HG02981 (cell line): Measurements from ENCODE around the gene DNM2.
A peak's percentile ranks its signal among the peaks of the same experiment; 100 is the strongest.

ENCODE experiments used
- ATAC-seq: cut with Tn5 transposase; IDR thresholded peaks from one replicate; pipeline ENCODE4 v1.9.1; 2021; ENCODE audit warnings: mild to moderate bottlenecking, moderate library complexity; ENCODE audit not compliant: unreplicated experiment

The DNM2 gene

DNA sequence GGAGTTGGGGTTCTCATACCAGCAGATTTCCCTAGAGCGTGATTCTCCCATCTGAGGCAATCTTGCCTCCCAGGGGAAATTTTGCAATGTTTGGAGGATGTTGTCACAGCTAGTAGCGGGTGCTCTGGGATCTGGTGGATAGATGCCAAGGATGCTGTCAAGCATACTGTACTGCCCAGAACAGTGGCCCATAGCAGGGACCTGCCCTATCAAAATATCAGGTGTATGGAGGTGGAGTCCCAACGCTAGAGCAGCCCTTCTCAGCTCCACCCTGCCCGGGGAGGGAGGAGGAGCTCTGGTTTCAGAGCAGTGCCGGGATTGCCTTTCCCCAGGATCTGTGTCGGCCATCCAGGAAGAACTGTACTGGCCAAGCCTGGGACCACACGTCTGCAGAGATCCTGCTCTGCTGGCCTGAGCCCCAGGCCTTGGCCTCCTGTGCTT is 27.5 kb upstream of the DNM2 start:
- ATAC-seq, result no peak

DNA sequence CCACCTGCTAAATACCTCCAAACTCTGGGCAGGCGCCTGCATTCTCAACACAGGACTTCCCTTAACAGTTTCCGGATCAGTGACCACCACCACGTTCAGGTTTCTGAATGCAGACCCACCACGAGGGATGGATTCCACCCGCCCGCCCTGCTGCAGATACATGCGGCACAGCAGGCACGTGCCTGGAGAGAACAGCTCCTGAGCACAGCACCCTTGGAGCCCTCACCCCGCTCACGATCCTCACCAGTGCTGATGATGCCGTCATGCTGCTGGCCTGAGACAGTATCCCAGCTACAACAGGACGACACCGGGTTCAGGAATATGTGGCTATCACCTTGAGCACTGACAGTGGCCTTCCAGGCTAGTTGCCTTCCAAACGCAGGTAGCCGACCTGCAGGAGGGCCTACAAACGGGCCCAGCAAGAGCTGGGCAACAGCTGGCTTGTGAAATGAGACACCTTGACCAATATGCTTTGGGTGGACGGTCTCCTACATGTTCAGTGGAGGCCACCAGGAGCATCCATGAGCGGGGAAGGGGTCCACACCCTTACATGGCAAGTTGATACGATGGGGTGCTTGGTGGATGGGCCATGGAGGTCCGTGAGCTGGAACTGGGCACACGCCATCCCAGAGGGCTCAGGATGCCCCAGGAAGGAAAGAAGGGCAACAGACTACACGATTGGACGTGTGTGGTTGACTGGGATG is 26.5 kb upstream of the DNM2 start:
- no peak for ATAC-seq

DNA sequence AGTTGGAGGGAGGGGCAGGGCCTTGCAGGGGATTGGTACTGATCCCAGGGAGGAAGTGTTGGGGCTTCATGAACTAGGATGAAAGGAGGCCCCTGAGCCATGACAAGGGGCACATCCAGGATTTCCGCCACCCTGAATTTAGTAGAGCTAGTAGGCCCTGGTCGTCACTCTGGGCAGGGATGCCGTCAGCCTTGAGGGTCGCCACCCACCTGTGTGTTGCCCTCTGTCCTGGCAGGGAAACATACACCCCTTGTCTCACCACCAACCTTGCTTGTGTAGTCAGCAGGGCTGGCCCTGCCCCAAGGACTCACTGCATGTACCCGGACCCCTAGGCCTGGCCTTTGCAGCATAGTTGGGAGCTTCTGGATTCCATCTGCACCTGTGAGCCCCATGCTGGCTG is 26.0 kb upstream of the DNM2 start:
- ATAC-seq, result no peak

DNA sequence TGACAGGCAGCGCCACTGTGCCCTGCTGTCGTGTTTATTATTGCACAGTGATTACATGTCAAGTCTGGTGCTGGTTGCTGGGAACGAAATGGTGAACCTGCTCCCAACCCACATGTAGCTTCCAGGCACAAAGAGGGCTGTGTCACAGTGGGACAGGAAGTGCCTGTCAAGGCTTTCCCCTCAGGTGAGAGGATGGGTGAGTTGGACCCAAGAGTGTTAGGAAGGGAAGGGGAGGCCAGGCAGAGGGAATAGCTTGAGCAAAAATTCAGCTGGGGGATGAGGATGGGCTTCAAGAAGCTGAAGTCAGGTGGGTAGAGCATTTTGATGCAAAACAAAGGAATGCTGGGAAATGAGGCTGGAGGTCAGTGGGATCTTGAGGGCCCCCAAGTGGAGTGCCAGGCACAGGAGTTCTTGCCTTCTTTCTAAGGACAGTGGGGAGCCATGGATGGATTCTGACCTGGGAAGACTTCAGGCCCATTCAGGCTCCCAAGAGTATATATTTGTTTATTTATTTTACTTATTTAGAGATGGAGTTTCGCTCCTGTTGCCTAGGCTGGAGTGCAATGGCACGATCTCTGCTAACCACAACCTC is 25.1 kb upstream of the DNM2 start:
- ATAC-seq, result no peak

DNA sequence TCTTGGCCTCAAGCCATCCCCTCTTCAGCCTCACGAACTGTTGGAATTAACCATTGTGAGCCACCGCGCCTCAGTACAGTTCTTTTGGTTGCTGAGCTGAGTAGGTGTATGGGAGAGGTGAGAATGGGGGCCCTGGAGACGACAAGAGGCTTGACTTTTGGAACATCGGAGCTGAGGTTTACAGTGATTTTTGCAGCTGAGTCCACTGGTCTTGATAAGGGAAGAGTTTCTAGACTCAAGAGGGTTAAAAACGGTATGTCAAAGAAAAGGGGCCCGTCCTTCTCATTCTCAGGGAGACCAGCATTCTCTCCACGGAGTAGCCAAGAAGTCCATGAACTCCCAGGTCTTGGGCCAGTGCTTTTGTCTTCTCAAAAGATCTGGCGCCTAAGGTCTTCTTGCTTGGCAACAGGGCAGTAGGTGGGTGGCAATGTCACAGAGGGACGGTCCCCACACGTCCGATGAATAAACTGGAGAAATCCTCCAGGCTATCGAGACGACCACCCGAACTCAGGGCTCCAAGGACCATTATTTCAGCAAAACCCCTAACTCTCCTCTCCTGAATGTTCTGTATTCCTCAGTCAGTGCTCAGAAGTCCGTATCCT is 23.1 kb upstream of the DNM2 start:
- ATAC-seq, result no peak

DNA sequence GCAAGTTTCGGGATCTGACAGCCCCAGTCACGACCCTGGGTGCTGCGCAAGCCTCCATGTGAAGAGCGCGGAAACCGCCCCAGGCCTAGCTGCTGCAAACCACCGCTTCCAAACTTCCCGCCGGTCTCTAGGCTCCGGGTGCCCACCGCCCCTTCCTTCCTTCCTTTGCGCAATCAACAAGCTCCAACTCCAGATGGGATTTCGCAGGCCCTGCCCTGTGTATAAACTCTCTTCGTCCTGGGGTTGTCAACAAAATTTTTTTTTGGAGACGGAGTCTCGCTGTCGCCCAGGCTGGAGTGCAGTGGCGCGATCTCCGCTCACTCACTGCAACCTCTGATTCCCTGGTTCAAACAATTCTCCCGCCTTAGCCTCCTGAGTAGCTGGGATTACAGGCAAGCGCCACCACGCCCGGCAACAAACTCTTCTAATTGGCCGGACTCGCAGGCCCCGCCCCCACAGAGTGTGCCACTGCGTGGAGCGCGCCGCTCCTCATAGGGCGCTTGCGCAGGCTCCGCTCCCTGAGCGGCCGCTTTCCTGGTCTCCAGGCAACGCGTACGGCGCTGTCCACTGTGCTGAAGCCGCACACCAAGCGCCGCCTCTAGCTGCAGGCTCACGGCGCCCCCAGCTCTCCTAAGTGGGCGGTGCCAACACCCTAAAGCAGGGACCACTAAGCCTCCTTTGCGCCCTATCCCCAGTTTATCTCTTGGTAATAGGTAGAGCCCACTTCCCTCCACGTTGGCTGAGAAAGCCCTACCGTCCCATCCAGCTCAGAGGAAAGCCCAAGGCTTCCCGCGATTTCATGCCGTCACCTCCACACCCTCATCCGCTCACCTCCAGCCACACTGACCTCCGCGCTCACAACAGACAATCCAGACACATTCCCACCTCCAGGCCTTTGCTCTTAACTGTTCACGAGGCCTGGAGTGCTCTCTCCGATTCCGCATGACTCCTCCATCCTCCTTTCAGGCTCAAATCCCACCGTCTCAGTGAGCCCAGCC is 22.2 kb upstream of the DNM2 start:
- peak; percentile 77 for ATAC-seq

DNA sequence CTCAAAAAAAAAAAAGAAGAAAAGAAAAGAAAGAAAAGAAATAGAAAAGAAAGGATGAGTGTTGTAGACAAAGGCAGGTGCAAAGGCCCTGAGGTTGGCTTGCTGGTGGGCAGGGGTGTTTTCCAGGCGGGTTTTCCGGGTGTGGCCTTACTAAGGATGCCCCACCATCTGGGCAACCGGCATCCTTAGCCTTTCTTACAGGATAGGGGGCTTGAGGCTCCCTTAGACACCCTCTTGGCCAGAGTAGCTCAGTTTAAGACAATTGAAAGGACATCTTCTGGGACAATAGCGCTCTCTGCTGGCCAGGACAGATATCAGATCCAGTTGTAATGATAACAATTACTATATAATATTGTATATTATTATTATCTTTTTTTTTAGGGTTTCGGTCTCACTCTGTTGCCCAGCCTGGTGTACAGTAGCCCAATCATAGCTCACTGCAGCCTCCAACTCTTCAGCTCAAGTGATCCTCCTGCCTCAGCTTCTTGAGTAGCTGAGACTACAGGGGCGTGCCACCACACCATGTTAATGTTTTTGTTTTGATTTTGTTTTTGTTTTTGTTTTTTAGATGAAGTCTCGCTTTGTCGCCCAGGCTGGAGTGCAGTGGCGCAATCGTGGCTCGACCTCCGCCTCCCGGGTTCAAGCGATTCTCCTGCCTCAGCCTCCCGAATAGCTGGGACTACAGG is 18.1 kb upstream of the DNM2 start:
- ATAC-seq, result no peak

DNA sequence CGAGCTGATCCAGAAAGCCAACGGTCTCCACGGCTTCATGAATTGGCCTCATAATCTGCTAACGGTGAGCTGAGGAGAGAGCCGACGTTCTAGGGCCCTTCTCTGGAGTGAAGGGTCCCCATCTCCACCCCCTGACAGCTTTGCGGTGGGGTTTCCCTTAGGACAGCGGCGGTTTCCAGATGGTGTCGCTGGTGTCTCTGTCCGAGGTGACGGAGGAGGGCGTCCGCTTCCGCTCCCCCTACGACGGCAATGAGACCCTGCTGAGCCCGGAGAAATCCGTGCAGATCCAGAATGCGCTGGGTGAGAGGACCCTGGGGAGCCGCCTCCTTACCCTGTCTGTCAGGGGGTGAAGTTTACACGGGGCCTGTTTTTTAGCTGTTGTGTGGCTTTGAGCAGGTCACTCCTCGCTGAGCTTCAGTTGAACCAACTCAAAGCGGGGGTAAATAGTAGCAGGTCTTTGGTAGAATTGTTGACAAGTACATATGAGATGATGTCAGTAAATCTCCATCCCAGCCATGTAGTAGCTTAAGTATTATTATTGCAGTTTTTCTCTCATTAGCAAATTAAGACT is 15.8 kb upstream of the DNM2 start:
- peak; percentile 35 for ATAC-seq

DNA sequence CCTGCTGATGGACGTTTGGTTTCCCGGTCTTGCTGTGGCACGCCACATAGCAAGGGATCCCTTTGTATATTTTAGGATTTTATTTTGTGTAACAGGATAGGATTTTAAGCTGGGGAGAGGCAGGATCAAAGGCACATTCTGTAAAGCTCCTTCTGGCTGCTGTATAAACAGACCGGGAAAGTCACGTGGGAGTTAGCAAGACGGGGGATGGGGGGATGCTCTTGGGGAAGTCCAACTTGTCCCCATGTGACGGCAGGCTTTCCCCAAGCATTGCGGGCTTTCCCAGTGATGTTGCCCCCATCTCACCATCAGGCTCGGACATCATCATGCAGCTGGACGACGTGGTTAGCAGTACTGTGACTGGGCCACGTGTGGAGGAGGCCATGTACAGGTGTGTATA is 10.9 kb upstream of the DNM2 start:
- no peak for ATAC-seq

DNA sequence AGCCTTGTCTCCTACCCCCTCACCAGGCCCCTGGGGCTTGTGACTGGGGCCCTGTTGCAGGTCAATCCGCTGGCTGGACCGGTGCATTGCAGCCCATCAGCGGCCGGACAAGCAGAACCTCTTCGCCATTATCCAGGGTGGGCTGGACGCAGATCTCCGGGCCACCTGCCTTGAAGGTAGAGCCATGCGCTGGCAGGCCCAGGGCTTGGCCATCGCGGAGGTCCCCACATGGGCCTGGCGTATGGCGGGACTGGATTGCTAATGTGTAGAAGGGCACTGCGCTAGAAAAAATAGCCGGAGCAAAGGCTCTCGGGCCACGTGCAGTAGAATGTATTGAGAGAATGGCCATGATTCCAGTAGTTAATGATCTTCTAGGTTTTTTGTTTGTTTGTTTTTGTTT is 10.4 kb upstream of the DNM2 start:
- ATAC-seq, result no peak

DNA sequence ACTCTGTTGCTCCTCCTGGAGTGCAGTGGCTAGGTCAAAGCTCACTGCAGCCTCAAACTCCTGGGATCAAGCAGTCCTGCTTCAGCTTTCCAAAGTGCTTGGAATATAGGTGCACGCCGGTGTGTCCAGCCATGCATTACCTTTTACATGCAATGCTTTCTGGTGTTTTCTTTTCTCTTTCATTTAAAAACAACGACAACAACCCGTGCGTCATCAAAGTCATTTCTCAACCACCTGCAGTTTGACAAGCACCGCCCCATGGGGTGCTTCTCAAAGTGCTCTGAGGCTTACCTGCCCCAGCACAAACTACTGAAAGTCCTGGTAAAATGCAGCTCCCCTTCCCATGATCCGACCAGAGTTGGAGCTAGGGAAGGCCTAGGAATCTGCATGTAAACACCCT is 9.6 kb upstream of the DNM2 start:
- no peak for ATAC-seq

DNA sequence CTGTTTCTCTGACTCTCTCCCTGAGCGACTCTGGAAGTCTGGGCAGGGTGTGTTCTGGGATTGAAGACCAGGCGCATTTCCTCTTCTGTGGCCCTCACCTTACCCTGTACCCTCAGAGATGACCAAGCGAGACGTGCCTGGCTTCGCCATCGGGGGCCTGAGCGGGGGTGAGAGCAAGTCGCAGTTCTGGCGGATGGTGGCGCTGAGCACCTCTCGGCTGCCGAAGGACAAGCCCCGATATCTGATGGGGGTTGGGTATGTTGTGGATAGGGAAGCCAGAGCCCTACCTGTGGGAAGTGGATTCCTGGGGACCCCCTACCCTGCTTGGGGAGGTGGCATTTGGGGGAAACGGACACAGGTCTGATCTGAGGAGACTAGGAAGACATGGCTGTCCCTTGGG is 5.8 kb upstream of the DNM2 start:
- ATAC-seq, result no peak

DNA sequence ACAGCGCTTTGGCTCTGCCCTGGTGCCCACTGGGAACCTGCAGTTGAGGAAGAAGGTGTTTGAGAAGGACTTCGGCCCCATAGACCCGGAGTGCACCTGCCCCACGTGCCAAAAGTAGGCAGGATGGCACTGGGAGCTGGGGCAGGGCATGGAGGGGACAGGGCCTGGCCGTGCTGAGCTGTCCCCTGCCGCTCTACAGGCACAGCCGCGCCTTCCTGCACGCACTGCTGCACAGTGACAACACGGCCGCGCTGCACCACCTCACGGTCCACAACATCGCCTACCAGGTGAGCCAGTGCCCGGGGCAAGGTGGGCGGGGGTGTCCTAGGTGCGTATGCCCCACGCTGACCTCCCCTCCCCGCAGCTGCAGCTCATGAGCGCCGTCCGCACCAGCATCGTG is 5.1 kb upstream of the DNM2 start:
- ATAC-seq, result no peak

DNA sequence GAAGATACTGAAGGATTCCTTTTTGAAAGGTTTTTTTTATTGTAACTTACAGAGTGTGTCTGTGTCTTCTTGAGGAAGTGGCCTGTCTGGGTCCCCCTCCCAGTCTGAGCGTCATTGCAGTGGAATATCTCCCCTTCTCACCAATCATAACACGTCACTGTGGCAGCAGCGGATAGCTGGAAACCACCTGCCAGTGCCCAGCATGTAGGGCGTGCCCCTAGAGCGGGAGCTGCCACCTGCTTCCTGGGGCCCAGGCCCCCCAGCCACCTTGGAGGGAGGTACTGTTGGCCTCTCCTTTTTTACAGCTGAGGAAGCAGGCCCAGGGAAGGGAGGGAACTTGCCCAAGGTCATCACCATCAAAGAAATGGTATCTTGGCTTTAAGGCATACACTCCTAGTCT is 4.6 kb upstream of the DNM2 start:
- ATAC-seq, result no peak

DNA sequence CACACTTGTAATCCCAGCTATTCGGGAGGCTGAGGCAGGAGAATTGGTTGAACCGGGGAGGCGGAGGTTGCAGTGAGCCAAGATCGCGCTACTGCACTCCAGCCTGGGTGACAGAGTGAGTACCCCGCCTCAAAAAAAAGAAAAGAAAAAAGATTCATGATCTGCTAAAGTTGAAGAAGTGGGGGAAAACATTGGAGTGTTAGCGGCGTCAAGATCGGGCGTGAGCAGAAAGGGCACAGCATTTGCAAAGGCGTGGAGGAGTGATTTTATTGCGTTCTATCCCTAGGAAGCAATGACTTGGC is 874 bp upstream of the DNM2 start:
- ATAC-seq, result no peak

DNA sequence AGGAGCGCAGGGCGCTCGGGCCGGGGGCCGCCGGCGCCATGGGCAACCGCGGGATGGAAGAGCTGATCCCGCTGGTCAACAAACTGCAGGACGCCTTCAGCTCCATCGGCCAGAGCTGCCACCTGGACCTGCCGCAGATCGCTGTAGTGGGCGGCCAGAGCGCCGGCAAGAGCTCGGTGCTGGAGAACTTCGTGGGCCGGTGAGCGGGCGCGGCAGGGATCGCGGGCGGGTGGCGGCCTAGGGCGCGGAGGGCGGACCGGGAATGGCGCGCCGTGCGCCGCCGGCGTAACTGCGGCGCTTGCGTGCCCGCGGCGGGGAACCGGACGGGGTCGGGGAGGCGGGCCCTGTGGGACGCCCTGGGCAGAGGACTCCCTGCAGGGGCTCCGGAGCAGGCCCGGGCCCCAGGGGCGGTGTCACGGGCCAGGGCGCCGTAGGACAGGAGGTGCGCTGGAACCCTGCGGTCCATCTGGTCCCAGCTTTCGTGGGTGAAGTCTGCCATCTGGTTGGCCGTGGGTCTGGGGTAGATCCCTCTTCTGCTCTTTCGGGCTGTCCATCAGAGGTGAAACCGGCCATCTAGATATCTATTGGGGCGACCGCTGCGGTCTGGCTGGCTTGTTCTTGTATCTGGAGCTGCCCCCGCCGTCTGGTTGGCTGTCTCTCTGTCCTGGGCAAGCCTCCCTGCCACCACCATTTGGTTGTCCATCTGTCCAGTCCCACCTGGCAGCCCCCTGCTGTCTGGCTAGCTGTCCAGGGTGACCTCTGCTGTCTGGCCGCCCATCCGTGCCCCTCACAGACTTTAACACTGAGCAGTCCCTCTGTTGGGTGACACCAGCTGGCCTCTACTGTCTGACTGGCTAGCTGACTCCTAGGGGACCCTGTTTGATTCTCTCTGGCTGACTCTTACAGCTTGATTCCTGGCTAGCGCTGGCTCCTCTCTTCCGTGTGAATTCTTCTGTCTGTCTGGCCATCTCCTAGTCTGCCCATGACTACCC is 622 bp downstream of the DNM2 start:
- peak; percentile 7 for ATAC-seq

DNA sequence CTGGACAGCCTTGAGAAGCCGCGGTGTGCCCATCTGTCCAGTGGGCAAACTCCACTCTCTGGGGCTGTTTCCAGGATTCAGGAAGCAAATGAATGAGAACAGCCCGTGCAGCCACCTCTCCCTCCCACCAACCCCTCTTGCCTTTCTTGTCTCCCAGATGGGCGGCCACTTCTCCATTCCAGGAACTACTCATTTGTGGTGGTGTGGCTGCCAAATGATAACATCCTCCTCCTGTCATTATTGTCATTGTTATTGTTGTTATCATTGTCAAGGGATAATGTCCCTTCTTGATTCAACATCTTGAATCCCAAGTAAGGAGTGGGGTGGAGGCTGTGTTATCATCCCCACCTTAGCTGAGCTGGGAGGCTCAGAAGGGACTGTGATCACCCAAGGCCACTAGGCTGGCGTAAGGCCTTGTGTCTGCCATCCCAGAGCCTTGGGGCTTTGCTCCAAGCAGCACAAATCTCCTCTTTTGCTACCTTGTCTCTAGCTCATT is 1.6 kb downstream of the DNM2 start:
- no peak for ATAC-seq

DNA sequence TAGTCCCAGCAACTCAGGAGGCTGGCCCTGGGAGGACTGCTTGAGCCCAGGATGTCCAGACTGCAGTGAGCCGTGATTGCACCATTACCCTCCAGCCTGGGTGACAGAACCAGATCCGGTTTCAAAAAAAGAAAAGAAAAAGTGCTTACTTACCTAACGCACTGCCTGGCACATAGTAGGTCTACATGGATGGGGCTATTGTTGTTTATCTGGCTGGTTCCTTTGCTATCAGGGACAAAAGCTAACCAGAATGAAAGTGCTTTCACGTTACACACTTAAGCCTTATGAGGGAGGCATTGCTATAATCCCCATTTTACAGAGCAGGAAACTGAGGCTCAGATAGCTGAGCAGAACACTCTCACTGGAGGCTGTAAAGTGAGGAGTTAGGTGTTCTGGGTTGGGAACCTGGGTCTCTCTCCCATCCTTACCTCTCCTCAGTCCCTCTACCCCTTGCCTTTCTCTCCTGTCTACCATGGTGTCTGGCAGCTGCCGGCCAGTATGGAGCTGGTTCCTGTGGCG is 2.8 kb downstream of the DNM2 start:
- no peak for ATAC-seq

DNA sequence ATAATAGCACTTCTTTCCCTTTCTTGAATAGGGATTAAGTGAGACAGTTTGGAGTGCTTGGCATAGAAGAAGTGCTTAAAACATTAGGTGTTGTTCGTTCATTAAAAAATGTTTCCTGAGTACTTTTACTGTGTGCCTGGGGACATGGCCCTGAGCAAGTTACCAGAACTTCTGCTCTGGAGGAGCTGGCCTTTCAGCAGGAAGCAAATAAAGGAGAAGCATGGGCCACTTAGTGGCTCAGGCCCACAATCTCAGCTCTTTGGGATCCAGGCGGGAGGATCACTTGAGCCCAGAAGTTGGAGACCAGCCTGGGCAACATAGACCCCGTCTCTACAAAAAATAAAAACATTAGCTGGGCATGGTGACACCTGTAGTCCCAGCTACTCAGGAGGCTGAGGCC is 5.7 kb downstream of the DNM2 start:
- no peak for ATAC-seq
